ENCODE measurements around the gene GMDS.

The GMDS gene

GRCh38 chr6:1930356-1930755, 315.0 kb downstream of the GMDS start:
- Histone ChIP-seq H3K4me3 (ENCODE audit: low read depth in 1 of 2, low read length in 2 of 2) (no peak overlapping the region), H3K79me2 (ENCODE audit: insufficient read depth, low read length) (no peaks in the 10 kb centered on the region), H2AFZ (ENCODE audit: low read depth, low read length) (no peak overlapping the region), H4K20me1 (ENCODE audit: insufficient read depth, low read length) (no peaks in the 10 kb centered on the region), H3K27me3 (ENCODE audit: insufficient read depth, low read length, poor library complexity) (no peaks in the 10 kb centered on the region), H3K27ac (ENCODE audit: low read length) (no peak overlapping the region), H3K4me1 (ENCODE audit: insufficient read depth, low read length) (no peaks in the 10 kb centered on the region), H3K4me2 (ENCODE audit: insufficient read depth, low read length) (no peak overlapping the region), H3K9me3 (ENCODE audit: insufficient read depth, low read length, severe bottlenecking) (no peaks in the 10 kb centered on the region), H3K9ac (ENCODE audit: low read depth, low read length) (no peak overlapping the region), H3K36me3 (ENCODE audit: insufficient read depth, low read length) (peaks cover 11% of the 10 kb centered on the region; the same call in 1 of the 2 replicates)
- ATAC-seq (ENCODE audit: insufficient read depth, low read depth) (no peak), DNase-seq (no peak)
- TF ChIP-seq EZH2 (IDR thresholded peaks at IDR 0.05; ENCODE audit: borderline replicate concordance, low read depth, low read length, severe bottlenecking) (no peak), CTCF (IDR thresholded peaks at IDR 0.05; ENCODE audit: borderline replicate concordance, extremely low read depth, low read length, poor library complexity, severe bottlenecking) (no peak)

GRCh38 chr6:1929931-1930330, 315.5 kb downstream of the GMDS start:
- no peak for DNase-seq
- TF ChIP-seq EZH2 (IDR thresholded peaks at IDR 0.05; ENCODE audit: borderline replicate concordance, low read depth, low read length, severe bottlenecking): no peak
- no peak for TF ChIP-seq CTCF (IDR thresholded peaks at IDR 0.05; ENCODE audit: borderline replicate concordance, extremely low read depth, low read length, poor library complexity, severe bottlenecking)

GRCh38 chr6:1925743-1926430, 319.5 kb downstream of the GMDS start:
- Histone ChIP-seq H3K4me1 (ENCODE audit: insufficient read depth, low read length) (no peaks in the 10 kb centered on the region), H3K79me2 (ENCODE audit: insufficient read depth, low read length) (no peaks in the 10 kb centered on the region), H3K4me3 (ENCODE audit: low read depth in 1 of 2, low read length in 2 of 2) (no peak overlapping the region), H3K4me2 (ENCODE audit: insufficient read depth, low read length) (no peak overlapping the region), H3K27ac (ENCODE audit: low read length) (no peak overlapping the region), H3K9me3 (ENCODE audit: insufficient read depth, low read length, severe bottlenecking) (no peaks in the 10 kb centered on the region), H3K36me3 (ENCODE audit: insufficient read depth, low read length) (peaks cover 11% of the 10 kb centered on the region; the same call in 1 of the 2 replicates), H3K9ac (ENCODE audit: low read depth, low read length) (no peak overlapping the region), H4K20me1 (ENCODE audit: insufficient read depth, low read length) (no peaks in the 10 kb centered on the region), H3K27me3 (ENCODE audit: insufficient read depth, low read length, poor library complexity) (no peaks in the 10 kb centered on the region), H2AFZ (ENCODE audit: low read depth, low read length) (no peak overlapping the region)
- ATAC-seq (ENCODE audit: insufficient read depth, low read depth) (no peak), DNase-seq (no peak)
- TF ChIP-seq CTCF (IDR thresholded peaks at IDR 0.05; ENCODE audit: borderline replicate concordance, extremely low read depth, low read length, poor library complexity, severe bottlenecking): no peak
- TF ChIP-seq EZH2 (IDR thresholded peaks at IDR 0.05; ENCODE audit: borderline replicate concordance, low read depth, low read length, severe bottlenecking): no peak

More at GRCh38 chr6:1929931-1930330, 315.5 kb downstream of the GMDS start:
- no peak overlapping the region for H3K4me2 ChIP-seq (ENCODE audit: insufficient read depth, low read length)
- no peaks in the 10 kb centered on the region for H3K27me3 ChIP-seq (ENCODE audit: insufficient read depth, low read length, poor library complexity)
- H2AFZ ChIP-seq (ENCODE audit: low read depth, low read length): no peak overlapping the region
- no peak overlapping the region for H3K9ac ChIP-seq (ENCODE audit: low read depth, low read length)
- H3K27ac ChIP-seq (ENCODE audit: low read length): no peak overlapping the region
- peaks cover 11% of the 10 kb centered on the region; the same call in 1 of the 2 replicates for H3K36me3 ChIP-seq (ENCODE audit: insufficient read depth, low read length)
- no peaks in the 10 kb centered on the region for H3K79me2 ChIP-seq (ENCODE audit: insufficient read depth, low read length)
- ATAC-seq (ENCODE audit: insufficient read depth, low read depth): no peak
- H4K20me1 ChIP-seq (ENCODE audit: insufficient read depth, low read length): no peaks in the 10 kb centered on the region
- no peak overlapping the region for H3K4me3 ChIP-seq (ENCODE audit: low read depth in 1 of 2, low read length in 2 of 2)
- H3K9me3 ChIP-seq (ENCODE audit: insufficient read depth, low read length, severe bottlenecking): no peaks in the 10 kb centered on the region
- no peaks in the 10 kb centered on the region for H3K4me1 ChIP-seq (ENCODE audit: insufficient read depth, low read length)

All from DND-41 (cell line).